H1 (cell line): ENCODE data around the gene CDC123. TPM values are rescaled to one million over a fixed set of nuclear protein-coding genes. Genes with fewer than 3 reads are reported as not detected.

Experiments
- ATF2 ChIP-seq: IDR thresholded peaks from 2 replicates; pipeline ENCODE4 v1.6.1; 2012; ENCODE audit warnings: low read length, inconsistent platforms
- HDAC2 ChIP-seq, 2 experiments: fragments of 300-600 bp in 1 of 2; sonication (generic) in 1 of 2; IDR thresholded peaks; 2 replicates each; pipeline ENCODE4 v1.6.1; 2011 to 2012; ENCODE audit warnings: low read depth in 2 of 2, low read length in 2 of 2, mild to moderate bottlenecking in 2 of 2, moderate library complexity in 2 of 2, borderline replicate concordance in 1 of 2, inconsistent platforms in 1 of 2
- polyA plus RNA-seq, 7 experiments: library from polyadenylated mRNA; depleted of rRNA in 3 of 7; stranded (reverse) in 5 of 7; unstranded in 2 of 7; fragments of >200 nt in 5 of 7; fragments of 200-250 nt in 2 of 7; gene quantifications; 1 replicate in 5 of 7; 2 replicates in 1 of 7; 4 replicates in 1 of 7; pipeline versions ENCODE4 v1.2.1 to v1.2.3, GENCODE V29; 2011 to 2013; ENCODE audit warnings: missing spikeins in 2 of 7, mixed read lengths in 2 of 7
- total RNA-seq: library from RNA; stranded (reverse); fragmentation: NEBNext Ultra II Directional; extraction: Animal tissue kit (Norgen Biotek cat#: 25700); gene quantifications from 2 replicates; pipeline ENCODE4 v1.2.1, GENCODE V29; 2021

The CDC123 gene
- total and polyA plus RNA-seq, 2 of the 8 experiments (the other 6 are each of a cell fraction or from before 2014, with no cell fraction given): 115 to 202 TPM

GRCh38 chr10:12214093-12214492, 18.1 kb downstream of the CDC123 start (continued):
- TF ChIP-seq ATF2 (no peak), HDAC2 (IDR thresholded peaks at IDR 0.05; ENCODE audit: borderline replicate concordance in 1 of 2, low read depth in 2 of 2, low read length in 2 of 2) (no peak)
